ENCODE results near the gene MPRIP. TPM values are rescaled to one million over a fixed set of nuclear protein-coding genes. Genes with fewer than 3 reads are reported as not detected.
A peak's percentile ranks its signal among the peaks of the same experiment; 100 is the strongest.
"Not testable (repeated sequence)": the region's sequence is repeated elsewhere in the genome, so short reads cannot be mapped to it uniquely, and the experiment has no call there.

Gene MPRIP
- total RNA-seq, 1 donor from 2014 or later: 93.3 TPM

DNA sequence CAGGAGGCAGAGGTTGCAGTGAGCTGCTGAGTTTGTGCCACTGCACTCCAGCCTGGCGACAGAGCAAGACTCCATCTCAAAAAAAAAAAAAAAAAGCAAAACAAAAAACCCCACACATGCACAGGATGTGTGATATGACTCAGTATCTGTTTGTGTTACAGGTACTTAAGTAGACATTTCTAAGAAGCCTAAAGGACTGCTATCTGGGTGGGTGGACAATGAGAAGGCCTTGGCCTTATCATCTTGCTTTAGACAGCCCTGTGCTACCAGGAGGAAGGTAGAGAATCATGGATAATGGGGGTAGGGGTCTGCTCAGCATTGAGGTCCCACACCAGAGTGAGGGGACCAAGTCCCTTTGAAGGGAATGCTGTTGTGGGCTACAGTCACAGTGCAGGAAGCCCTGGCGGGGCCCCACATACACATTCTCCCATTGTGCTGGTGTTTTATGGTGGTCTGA is 137.1 kb downstream of the MPRIP start:
- no peak for DNase-seq (ENCODE audit: low spot score)
- no peak for ATAC-seq

- ATAC-seq: peak; percentile 9
Measured at GRCh38 chr17:17180141-17180603, 137.9 kb downstream of the MPRIP start.

GRCh38 chr17:17180741-17181525 is 138.7 kb downstream of the MPRIP start:
- DNase-seq (ENCODE audit: low spot score): no peak
- no peak for ATAC-seq

More at GRCh38 chr17:17180141-17180603, 137.9 kb downstream of the MPRIP start:
- DNase-seq (ENCODE audit: low spot score): no peak

- DNase-seq (ENCODE audit: low spot score) (no peak), ATAC-seq (no peak)
Measured at GRCh38 chr17:17181666-17182597, 139.7 kb downstream of the MPRIP start.

DNA sequence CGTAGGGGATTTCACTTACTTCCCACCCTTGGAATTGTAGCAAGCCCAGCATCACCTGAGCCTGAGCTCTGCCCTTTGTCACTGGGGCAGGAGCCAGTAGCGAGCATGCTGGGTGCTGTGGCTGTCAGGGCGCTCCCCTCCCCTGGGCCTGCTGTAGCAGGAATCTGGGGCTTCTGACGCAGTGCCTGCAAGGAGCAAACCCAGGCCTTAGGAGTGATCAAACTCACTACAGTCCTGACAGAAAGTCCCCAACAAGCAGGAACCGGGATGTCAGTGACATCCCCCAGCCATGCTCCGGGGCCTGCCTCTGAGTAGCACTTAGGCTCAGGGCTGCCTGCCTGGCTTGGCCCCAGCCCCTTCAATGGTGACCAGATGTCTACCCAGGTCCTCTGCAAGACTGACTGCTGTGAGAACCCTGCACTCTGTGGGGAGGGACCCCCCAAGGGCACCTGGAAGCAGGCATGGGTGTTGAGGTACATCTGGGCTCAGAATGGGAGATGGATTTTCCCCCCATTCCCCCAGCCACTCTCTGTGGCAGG is 140.4 kb downstream of the MPRIP start:
- DNase-seq (ENCODE audit: low spot score) (no peak), ATAC-seq (no peak)

- ATAC-seq (no peak), DNase-seq (ENCODE audit: low spot score) (no peak)
Measured at GRCh38 chr17:17183744-17184143, 141.5 kb downstream of the MPRIP start.

DNA sequence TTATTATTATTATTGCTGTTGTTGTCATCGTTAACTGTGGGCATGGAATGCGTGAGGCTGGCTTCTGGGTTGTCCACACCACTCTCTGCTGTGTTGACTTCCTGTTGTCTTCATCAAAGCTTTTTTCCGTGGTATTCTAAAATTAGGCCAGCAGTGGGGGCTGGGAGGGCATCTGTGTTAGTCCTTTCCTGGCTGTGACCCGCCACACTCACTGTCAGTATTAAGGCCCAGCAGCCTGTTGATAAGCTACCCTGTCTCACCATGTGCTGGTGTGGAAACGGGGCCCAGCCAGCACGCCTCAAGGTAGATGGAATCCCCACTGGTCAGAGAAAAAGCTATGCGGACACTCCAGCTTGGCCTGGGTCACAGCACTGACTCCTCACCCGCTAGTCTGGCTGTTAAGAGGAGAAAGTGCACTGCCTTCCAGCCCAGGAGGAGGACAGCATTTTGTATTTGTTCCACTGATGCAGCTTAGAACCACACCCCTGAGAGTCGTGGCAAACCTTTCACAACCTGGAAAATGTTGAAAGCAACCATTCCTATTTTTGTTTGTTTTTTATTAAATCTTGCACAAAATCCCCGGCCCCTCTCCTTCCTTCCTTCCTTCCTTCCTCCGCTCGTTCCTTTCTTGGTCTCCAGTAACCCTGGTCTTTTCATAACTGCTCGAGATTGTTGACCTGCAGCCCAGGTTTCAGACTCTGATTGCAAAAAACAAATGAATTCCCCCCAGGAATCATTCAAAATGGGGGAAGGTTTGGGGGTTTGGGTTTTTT is 142.9 kb downstream of the MPRIP start:
- peak; percentile 11 for ATAC-seq
- DNase-seq (ENCODE audit: low spot score): not testable (repeated sequence)

DNA sequence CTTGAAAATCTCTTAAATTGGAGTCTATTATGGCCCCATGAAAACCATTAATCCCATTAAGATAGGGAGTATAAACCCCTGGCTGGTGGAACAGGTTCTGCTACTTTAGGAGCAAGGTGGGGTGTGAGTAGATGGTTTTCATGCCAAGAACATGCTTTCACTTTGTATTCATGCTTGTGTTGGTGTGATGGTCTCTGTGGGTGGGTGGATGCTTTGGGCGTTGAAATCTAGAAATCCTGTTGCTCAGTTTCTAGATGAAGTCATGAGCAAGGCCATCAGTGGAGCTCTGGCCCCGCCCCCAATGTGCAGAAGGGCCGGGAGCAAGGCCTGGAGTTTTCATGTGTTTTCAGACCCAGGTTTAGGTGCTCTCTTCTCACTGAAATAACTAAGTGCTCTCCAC is 143.8 kb downstream of the MPRIP start:
- ATAC-seq (no peak), DNase-seq (ENCODE audit: low spot score) (no peak)

GRCh38 chr17:17186551-17187505 is 144.6 kb downstream of the MPRIP start:
- ATAC-seq: no peak
- no peak for DNase-seq (ENCODE audit: low spot score)

GRCh38 chr17:17188586-17188985 is 146.3 kb downstream of the MPRIP start:
- DNase-seq (ENCODE audit: low spot score) (no peak), ATAC-seq (no peak)

- DNase-seq (ENCODE audit: low spot score) (no peak), ATAC-seq (peak; percentile 9)
Measured at GRCh38 chr17:17189559-17189958, 147.3 kb downstream of the MPRIP start.

DNA sequence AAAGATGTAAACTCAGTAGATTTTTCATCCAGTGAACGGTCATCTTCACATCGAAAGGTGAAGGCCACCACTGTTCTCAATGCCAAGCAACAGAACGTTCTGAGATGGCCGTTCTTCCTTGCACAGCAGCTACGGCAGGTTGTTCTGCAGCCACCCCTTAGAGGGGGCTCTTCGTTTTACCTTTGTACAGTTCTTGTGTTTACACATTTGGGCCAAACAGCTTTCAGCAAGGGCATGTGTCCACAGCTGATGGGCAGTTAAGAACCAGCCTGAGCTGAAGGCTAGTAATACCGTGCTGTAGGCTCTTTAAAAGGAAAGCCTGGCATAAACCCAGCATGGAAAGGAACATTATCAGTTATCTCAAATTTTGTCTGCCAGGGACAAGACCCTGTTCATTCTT is 147.9 kb downstream of the MPRIP start:
- DNase-seq (ENCODE audit: low spot score): no peak
- no peak for ATAC-seq

- DNase-seq (ENCODE audit: low spot score) (no peak), ATAC-seq (peak; percentile 24)
Measured at GRCh38 chr17:17191346-17191792, 149.1 kb downstream of the MPRIP start.

GRCh38 chr17:17191961-17192381 is 149.7 kb downstream of the MPRIP start:
- no peak for DNase-seq (ENCODE audit: low spot score)

DNA sequence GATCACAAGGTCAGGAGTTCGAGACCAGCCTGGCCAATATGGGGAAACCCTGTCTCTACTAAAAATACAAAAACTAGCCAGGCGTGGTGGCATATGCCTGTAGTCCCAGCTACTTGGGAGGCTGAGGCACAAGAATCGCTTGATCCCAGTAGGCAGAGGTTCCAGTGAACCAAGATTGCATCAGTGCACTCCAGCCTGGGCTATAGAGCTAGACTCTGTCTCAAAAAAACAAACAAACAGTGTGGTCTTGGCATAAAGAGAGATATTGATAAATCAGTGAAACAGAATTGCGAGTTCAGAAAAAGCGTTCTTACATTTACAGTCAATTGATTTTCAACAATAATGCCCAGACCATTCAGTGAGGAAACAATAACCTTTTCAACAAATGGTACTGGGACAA is 153.2 kb downstream of the MPRIP start:
- ATAC-seq: peak; percentile 75
- not testable (repeated sequence) for DNase-seq (ENCODE audit: low spot score)

More at GRCh38 chr17:17191961-17192381, 149.7 kb downstream of the MPRIP start:
- no peak for ATAC-seq

DNA sequence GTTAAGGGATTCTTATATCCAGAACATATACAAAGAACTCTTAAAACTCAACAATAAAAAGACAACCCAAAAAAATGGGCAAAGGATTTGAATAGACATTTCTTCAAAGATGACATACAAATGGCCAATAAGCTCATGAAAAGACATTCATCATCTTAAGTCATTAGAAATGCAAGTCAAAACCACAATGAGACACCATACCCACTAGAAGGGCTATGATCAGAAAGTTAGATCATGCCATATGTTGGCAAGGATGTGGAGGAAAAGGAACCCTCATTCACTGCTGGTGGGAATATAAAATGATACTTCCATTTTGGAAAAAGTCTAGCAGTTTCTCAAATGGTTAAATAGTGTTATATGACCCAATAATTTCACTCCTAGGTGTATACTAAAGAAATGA is 154.5 kb downstream of the MPRIP start:
- DNase-seq (ENCODE audit: low spot score): no peak
- no peak for ATAC-seq

DNA sequence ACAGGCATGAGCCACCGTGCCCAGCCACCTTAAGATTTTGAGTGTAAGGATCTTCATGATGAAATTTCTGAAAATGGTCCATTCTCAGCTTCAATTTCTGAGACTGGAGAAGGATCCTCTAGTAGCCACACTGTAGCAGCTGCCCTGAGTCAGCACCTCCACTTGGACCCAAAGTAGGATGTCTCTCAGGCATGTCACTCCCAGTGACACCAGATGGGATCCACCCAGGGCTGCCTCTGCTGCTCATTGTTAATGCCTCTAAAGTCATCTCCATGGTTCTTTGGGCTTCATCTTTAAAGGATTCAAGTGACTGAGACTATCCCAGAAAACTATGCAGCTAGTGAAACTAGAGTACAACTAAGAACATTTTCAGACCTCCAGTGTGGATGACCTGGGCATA is 156.0 kb downstream of the MPRIP start:
- no peak for DNase-seq (ENCODE audit: low spot score)
- ATAC-seq: no peak

DNA sequence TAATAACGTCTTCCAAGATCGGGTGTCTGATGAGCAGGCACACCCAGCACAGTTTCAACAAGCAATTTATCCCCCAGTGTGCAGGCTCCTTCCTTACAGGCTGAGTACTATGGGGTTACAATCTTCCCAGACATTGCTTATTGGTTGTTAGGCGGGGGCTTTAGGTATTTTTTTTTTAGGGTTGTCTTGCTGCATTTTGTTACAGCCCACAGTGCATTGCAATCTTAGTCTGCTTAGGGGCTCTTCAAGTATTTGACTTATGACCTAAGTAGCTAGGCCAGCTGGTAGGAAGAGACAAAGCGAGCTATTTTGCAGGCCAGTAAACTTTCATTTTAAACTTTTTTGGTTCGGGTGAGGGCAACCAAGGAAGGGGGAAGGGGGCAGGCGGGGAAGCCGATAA is 158.1 kb downstream of the MPRIP start:
- ATAC-seq (no peak), DNase-seq (ENCODE audit: low spot score) (no peak)

DNA sequence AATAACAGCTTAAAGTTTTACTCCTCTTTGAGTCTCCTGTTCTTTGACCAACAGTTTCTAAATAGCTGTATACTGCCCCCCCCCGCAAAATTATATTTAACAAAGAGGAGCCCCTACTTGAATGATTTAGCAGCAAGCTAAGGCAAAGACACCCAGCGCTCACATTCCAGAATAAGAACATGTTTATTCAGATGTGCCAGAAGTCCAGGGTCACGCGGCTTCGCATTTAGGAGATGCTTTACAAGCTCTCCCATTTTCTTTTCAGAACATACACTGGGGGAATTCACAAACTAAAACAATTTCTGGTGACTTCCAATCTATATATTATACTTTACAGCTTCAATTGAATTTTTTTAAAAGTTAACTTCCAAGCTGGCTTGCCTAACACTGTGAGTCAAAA is 158.6 kb downstream of the MPRIP start:
- DNase-seq (ENCODE audit: low spot score) (no peak), ATAC-seq (no peak)
